Neural crest cell (in vitro differentiated cells): ENCODE data around the gene SPRYD3. TPM values are rescaled to one million over a fixed set of nuclear protein-coding genes. Genes with fewer than 3 reads are reported as not detected.
A peak's percentile ranks its signal among the peaks of the same experiment; 100 is the strongest.
"Not testable (repeated sequence)": the region's sequence is repeated elsewhere in the genome, so short reads cannot be mapped to it uniquely, and the experiment has no call there.

Source experiments
- DNase-seq: peaks from one replicate; pipeline ENCODE4 v3.0.0; 2021; ENCODE audit warnings: low read depth, mixed read lengths, low spot score
- H3K27ac Mint-ChIP-seq: one replicate; pipeline ENCODE4 v1.8.0; 2021; ENCODE audit warnings: mild to moderate bottlenecking, mixed read lengths; ENCODE audit not compliant: unreplicated experiment
- H3K27me3 Mint-ChIP-seq: 2 replicates; pipeline ENCODE4 v1.8.0; 2021; ENCODE audit warnings: low read depth, mild to moderate bottlenecking, mixed read lengths
- H3K36me3 Mint-ChIP-seq: 2 replicates; pipeline ENCODE4 v1.8.0; 2021; ENCODE audit warnings: low read depth, mild to moderate bottlenecking, mixed read lengths
- H3K4me1 Mint-ChIP-seq: 2 replicates; pipeline ENCODE4 v1.8.0; 2021; ENCODE audit warnings: mixed read lengths
- H3K4me3 Mint-ChIP-seq: one replicate; pipeline ENCODE4 v1.8.0; 2021; ENCODE audit warnings: mild to moderate bottlenecking, mixed read lengths
- H3K9me3 Mint-ChIP-seq: 2 replicates; pipeline ENCODE4 v1.8.0; 2021; ENCODE audit warnings: mixed read lengths
- CTCF ChIP-seq: fragments of 200-600 bp; sonication (generic); conservative IDR thresholded peaks from 2 replicates; pipeline ENCODE4 v1.5.0; 2021; ENCODE audit warnings: antibody characterized with exemption, mild to moderate bottlenecking
- total RNA-seq: library from RNA; stranded (reverse); gene quantifications from 2 replicates; pipeline ENCODE4 v1.2.1, GENCODE V29; 2021

SPRYD3 gene
- total RNA-seq, 1 donor from 2014 or later = 11.2 TPM

DNA sequence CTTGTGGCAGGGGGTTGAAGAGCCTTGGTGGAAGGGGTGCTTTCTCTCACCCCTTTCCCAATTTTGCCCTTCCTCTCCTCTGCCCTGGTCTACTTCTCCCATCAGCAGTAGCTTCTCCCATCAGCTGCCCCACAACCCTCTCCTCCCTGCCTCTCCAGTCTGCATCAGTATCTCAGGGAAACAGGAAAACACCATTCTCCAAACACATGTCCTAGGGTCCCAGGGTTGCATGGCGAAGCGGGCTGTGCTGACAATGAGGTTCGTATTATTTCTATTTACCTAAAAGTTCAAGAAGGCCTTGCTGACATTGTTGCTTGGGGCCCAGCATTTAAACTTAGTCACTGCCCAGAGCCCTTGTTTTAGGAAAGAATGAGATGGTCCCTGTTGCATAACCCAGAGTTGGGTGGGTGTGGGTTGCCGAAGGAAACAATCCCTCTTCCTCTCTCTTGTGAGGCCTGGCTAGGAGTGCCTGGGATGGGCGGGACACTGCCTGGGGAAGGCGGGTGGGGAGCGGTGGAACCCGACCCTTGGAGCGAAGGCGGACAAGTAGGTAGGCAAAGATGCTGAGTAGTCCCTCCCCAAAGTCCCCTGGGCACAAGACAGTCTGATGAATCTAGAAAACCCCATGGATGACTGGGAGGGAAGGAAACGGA lies 17.0 kb upstream of the SPRYD3 start:
- H3K27me3 Mint-ChIP-seq = peaks cover 68% of the 10 kb centered on the region
- no peak for DNase-seq
- peak overlapping the region; percentile 55 for H3K4me3 Mint-ChIP-seq
- H3K27ac Mint-ChIP-seq = no peak overlapping the region
- no peak for TF ChIP-seq CTCF
- no peaks in the 10 kb centered on the region for H3K9me3 Mint-ChIP-seq
- H3K36me3 Mint-ChIP-seq = no peaks in the 10 kb centered on the region
- peaks cover 23% of the 10 kb centered on the region for H3K4me1 Mint-ChIP-seq

- not testable (repeated sequence) for H3K4me3 Mint-ChIP-seq, H3K9me3 Mint-ChIP-seq, DNase-seq, H3K27ac Mint-ChIP-seq, H3K36me3 Mint-ChIP-seq
- Mint-ChIP-seq H3K27me3 (peaks cover 75% of the 10 kb centered on the region), H3K4me1 (peaks cover 23% of the 10 kb centered on the region)
Observed at GRCh38 chr12:53095596-53095895, 16.4 kb upstream of the SPRYD3 start.

DNA sequence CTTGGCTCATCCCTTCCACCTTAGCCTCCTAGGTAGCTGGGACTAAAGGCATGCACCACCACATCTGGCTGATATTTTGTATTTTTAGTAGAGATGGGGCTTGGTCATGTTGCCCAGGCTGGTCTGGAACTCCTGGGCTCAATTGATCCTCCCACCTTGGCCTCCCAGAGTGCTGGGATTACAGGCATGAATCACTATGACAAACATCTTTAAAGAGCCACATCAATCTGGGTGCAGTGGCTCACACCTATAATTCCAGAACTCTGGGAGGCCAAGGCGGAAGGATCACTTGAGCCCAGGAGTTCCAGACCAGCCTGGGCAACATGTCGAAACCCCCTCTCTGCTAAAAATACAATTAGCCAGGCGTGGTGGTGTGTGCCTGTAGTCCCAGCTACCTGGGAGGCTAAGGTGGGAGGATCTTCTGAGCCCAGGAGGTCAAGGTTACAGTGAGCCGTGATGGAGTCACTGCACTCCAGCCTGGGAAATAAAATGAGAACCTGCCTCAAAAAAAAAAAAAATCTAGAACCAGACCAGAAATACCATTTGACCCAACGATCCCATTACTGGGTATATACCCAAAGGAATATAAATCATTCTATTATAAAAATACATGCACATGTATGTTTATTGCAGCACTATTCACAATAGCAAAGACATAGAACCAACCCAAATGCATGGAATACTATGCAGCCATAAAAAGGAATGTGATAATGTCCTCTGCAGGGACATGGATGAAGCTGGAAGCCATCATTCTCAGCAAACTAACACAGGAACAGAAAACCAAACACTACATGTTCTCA lies 15.8 kb upstream of the SPRYD3 start:
- H3K27me3 Mint-ChIP-seq = peaks cover 77% of the 10 kb centered on the region

GRCh38 chr12:53094394-53094787 lies 15.2 kb upstream of the SPRYD3 start:
- Mint-ChIP-seq H3K9me3 (no peaks in the 10 kb centered on the region), H3K27ac (no peak overlapping the region), H3K27me3 (peaks cover 77% of the 10 kb centered on the region), H3K4me1 (peaks cover 22% of the 10 kb centered on the region), H3K36me3 (no peaks in the 10 kb centered on the region), H3K4me3 (no peak overlapping the region)
- DNase-seq = no peak
- no peak for TF ChIP-seq CTCF

More for the DNA sequence above, 15.8 kb upstream of the SPRYD3 start:
- peaks cover 23% of the 10 kb centered on the region for H3K4me1 Mint-ChIP-seq
- H3K4me3 Mint-ChIP-seq, H3K27ac Mint-ChIP-seq, H3K36me3 Mint-ChIP-seq, H3K9me3 Mint-ChIP-seq, DNase-seq: not testable (repeated sequence)

- no peak for TF ChIP-seq CTCF
- Mint-ChIP-seq H3K36me3 (no peaks in the 10 kb centered on the region), H3K9me3 (no peaks in the 10 kb centered on the region), H3K4me1 (peaks cover 17% of the 10 kb centered on the region), H3K27me3 (peaks cover 73% of the 10 kb centered on the region), H3K4me3 (peak overlapping the region; percentile 33), H3K27ac (no peak overlapping the region)
- no peak for DNase-seq
Observed at GRCh38 chr12:53093777-53094393, 14.7 kb upstream of the SPRYD3 start.

- Mint-ChIP-seq H3K4me1 (peaks cover under 1% of the 10 kb centered on the region), H3K9me3 (no peaks in the 10 kb centered on the region), H3K36me3 (no peaks in the 10 kb centered on the region), H3K27me3 (peaks cover 64% of the 10 kb centered on the region), H3K4me3 (no peak overlapping the region), H3K27ac (no peak overlapping the region)
- DNase-seq = no peak
- TF ChIP-seq CTCF = no peak
Observed at GRCh38 chr12:53091756-53092155, 12.6 kb upstream of the SPRYD3 start.
